SK-N-SH treated with all-trans-retinoic acid at 6 μM for 48 hours (cell line): ENCODE results near the gene LRRN1.

ENCODE experiments used
- ATAC-seq: fragments of 200-7000 bp; cut with Tn5 transposase; 3 replicates; pipeline ENCODE4 v1.9.1; 2020; ENCODE audit warnings: mild to moderate bottlenecking, moderate library complexity
- ARNTL ChIP-seq: fragments of 450-650 bp; formaldehyde crosslinking; IDR thresholded peaks from 2 replicates; pipeline ENCODE4 v1.5.0; 2020; ENCODE audit warnings: low read depth, mild to moderate bottlenecking, moderate library complexity, borderline replicate concordance
- BACH2 ChIP-seq: fragments of 250-450 bp; sonication (Bioruptor Pico); IDR thresholded peaks from 2 replicates; pipeline ENCODE4 v1.9.0; 2021; ENCODE audit warnings: mild to moderate bottlenecking, borderline replicate concordance
- CREB5 ChIP-seq: fragments of 250-450 bp; sonication (Bioruptor Pico); IDR thresholded peaks from 2 replicates; pipeline ENCODE4 v1.5.1; 2020; ENCODE audit warnings: low read depth, mild to moderate bottlenecking, moderate library complexity
- CSDC2 ChIP-seq: fragments of 250-450 bp; sonication (Bioruptor Pico); IDR thresholded peaks from 2 replicates; pipeline ENCODE4 v1.5.0; 2020; ENCODE audit warnings: mild to moderate bottlenecking, moderate library complexity
- CSRNP3 ChIP-seq: fragments of 250-450 bp; sonication (Bioruptor Pico); IDR thresholded peaks from 2 replicates; pipeline ENCODE4 v1.5.1; 2021; ENCODE audit warnings: mild to moderate bottlenecking, moderate library complexity
- ESRRG ChIP-seq: fragments of 250-450 bp; sonication (Bioruptor Pico); IDR thresholded peaks from 2 replicates; pipeline ENCODE4 v1.6.1; 2021; ENCODE audit warnings: mild to moderate bottlenecking
- OSR1 ChIP-seq: fragments of 250-450 bp; sonication (Bioruptor Pico); IDR thresholded peaks from 2 replicates; pipeline ENCODE4 v1.8.0; 2022; ENCODE audit warnings: moderate library complexity, mild to moderate bottlenecking, inconsistent platforms
- PATZ1 ChIP-seq: fragments of 250-450 bp; sonication (Bioruptor Pico); IDR thresholded peaks from 2 replicates; pipeline ENCODE4 v1.8.0; 2020; ENCODE audit warnings: mild to moderate bottlenecking, moderate library complexity, borderline replicate concordance
- POU6F1 ChIP-seq: fragments of 250-450 bp; sonication (Bioruptor Pico); IDR thresholded peaks from 2 replicates; pipeline ENCODE4 v1.8.0; 2021; ENCODE audit warnings: low read depth, mild to moderate bottlenecking, moderate library complexity, borderline replicate concordance
- PPARA ChIP-seq: fragments of 250-450 bp; sonication (Bioruptor Pico); IDR thresholded peaks from 2 replicates; pipeline ENCODE4 v1.5.0; 2020; ENCODE audit warnings: mild to moderate bottlenecking, borderline replicate concordance
- RARB ChIP-seq: fragments of 250-450 bp; sonication (Bioruptor Pico); IDR thresholded peaks from 2 replicates; pipeline ENCODE4 v1.8.0; 2021; ENCODE audit warnings: mild to moderate bottlenecking, moderate library complexity
- SNAI2 ChIP-seq: fragments of 250-450 bp; sonication (Bioruptor Pico); IDR thresholded peaks from 2 replicates; pipeline ENCODE4 v1.5.0; 2020; ENCODE audit warnings: mild to moderate bottlenecking, moderate library complexity
- TCF4 ChIP-seq: fragments of 250-450 bp; sonication (Bioruptor Pico); IDR thresholded peaks from 2 replicates; pipeline ENCODE4 v1.8.0; 2021; ENCODE audit warnings: mild to moderate bottlenecking, moderate library complexity, borderline replicate concordance
- TOX ChIP-seq: fragments of 250-450 bp; sonication (Bioruptor Pico); IDR thresholded peaks from 2 replicates; pipeline ENCODE4 v1.8.0; 2021; ENCODE audit warnings: mild to moderate bottlenecking, moderate library complexity, borderline replicate concordance
- TSHZ2 ChIP-seq: fragments of 250-450 bp; sonication (Bioruptor Pico); IDR thresholded peaks from 2 replicates; pipeline ENCODE4 v1.5.0; 2020; ENCODE audit warnings: mild to moderate bottlenecking, moderate library complexity
- ZC3H10 ChIP-seq: fragments of 250-450 bp; sonication (Bioruptor Pico); IDR thresholded peaks from 2 replicates; pipeline ENCODE4 v1.5.1; 2021; ENCODE audit warnings: mild to moderate bottlenecking, moderate library complexity
- ZFP3 ChIP-seq: fragments of 250-450 bp; sonication (Bioruptor Pico); IDR thresholded peaks from 2 replicates; pipeline ENCODE4 v1.5.0; 2020; ENCODE audit warnings: mild to moderate bottlenecking, moderate library complexity
- ZNF565 ChIP-seq: fragments of 450-650 bp; formaldehyde crosslinking; conservative IDR thresholded peaks from 2 replicates; pipeline ENCODE4 v1.5.0; 2020; ENCODE audit warnings: low read depth, mild to moderate bottlenecking, moderate library complexity
- ZNF70 ChIP-seq: fragments of 450-650 bp; formaldehyde crosslinking; IDR thresholded peaks from 2 replicates; pipeline ENCODE4 v1.5.0; 2020; ENCODE audit warnings: mild to moderate bottlenecking, moderate library complexity
- ZNF8 ChIP-seq: fragments of 450-650 bp; formaldehyde crosslinking; IDR thresholded peaks from 2 replicates; pipeline ENCODE4 v1.5.0; 2020; ENCODE audit warnings: mild to moderate bottlenecking, moderate library complexity

LRRN1 gene

GRCh38 chr3:3798631-3799113 lies 559 bp upstream of the LRRN1 start:
- ATAC-seq: no peak; the same call in 2 of the 3 replicates
- TF ChIP-seq CREB5 (CRISPR knock-in tag) (no peak), ZFP3 (CRISPR knock-in tag) (no peak), RARB (CRISPR knock-in tag) (no peak), ZNF8 (CRISPR knock-in tag) (no peak), TSHZ2 (no peak), ZNF70 (no peak), PATZ1 (no peak), CSRNP3 (CRISPR knock-in tag) (no peak), BACH2 (CRISPR knock-in tag) (no peak), ESRRG (CRISPR knock-in tag) (no peak), ZNF565 (CRISPR knock-in tag) (no peak), ZC3H10 (CRISPR knock-in tag) (no peak), ARNTL (no peak), SNAI2 (no peak), PPARA (no peak), TCF4 (CRISPR knock-in tag) (no peak), TOX (CRISPR knock-in tag) (no peak), POU6F1 (CRISPR knock-in tag) (no peak), CSDC2 (CRISPR knock-in tag) (no peak), OSR1 (no peak)
- TF ChIP-seq, all 23 proteins: peak for 0

GRCh38 chr3:3800080-3800455 lies 837 bp downstream of the LRRN1 start:
- TF ChIP-seq PPARA (no peak), SNAI2 (no peak), CSDC2 (CRISPR knock-in tag) (no peak), ZC3H10 (CRISPR knock-in tag) (no peak), OSR1 (no peak), ZFP3 (CRISPR knock-in tag) (no peak), CSRNP3 (CRISPR knock-in tag) (no peak), RARB (CRISPR knock-in tag) (no peak), ZNF565 (CRISPR knock-in tag) (no peak)
- ATAC-seq: no peak
